Epithelial cell of prostate (primary cell): Measurements from ENCODE around the gene TBC1D19.
"Not testable (repeated sequence)": the region's sequence is repeated elsewhere in the genome, so short reads cannot be mapped to it uniquely, and the experiment has no call there.

ENCODE experiments used
- DNase-seq: peaks from one replicate; pipeline ENCODE4 v3.0.0-alpha.2; 2011; ENCODE audit warnings: low read depth, low spot score
- H3K27ac ChIP-seq: fragments of 450-650 bp; 2 replicates; pipeline ENCODE4 v1.5.1; 2017; ENCODE audit warnings: mild to moderate bottlenecking

TBC1D19 gene

DNA sequence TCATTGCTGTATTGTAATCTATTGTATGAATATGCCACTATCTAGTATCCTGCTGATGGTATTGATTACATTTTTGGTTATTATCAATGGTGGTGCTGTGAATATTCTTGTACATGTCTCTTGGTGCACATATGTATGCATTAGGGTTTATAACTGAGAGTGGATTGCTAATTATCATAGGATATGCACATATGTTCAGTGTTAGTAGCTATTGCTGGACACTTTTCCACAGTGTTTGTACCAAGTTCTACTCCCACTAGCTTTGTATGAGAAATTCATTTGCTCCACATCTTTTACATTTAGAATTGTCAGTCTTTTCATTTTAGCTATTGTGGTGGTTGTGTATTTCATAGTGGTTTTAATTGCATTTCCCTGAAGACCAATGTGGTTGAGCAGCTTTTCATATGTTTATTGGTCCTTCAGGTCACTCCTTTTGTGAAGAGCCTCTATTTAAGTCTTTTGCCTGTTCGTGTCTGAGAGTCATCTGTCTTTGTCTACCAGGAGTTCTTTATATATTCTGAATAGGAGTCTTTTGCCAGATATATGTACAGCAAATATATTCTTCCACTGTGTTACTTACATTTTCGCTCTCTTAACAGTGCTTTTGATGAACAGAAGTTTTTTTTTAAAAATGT, 87.1 kb downstream of the TBC1D19 start:
- no peak overlapping the region for H3K27ac ChIP-seq
- DNase-seq = no peak

GRCh38 chr4:26679040-26679695, 95.3 kb downstream of the TBC1D19 start:
- DNase-seq, H3K27ac ChIP-seq: not testable (repeated sequence)

GRCh38 chr4:26682436-26682835, 98.6 kb downstream of the TBC1D19 start:
- H3K27ac ChIP-seq = no peak overlapping the region
- no peak for DNase-seq

DNA sequence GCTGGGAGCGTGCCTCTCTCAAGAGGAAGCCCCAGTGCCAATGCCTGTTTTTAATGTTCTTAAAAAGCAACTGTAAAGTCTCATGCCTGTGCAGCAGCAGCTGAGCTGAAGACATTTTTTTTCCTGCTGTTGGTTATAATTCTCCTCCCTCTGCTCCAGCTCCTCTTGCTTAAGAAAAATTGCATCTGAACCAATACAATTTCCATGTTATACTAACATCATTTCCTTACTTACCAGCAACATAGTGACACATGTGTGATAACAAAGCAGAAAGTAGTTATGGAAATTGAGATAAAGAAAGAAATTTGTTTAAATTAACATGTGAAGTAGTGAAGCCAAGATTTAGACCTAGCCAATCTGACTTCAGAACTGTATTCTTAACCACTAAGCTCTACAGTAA, 101.4 kb downstream of the TBC1D19 start:
- DNase-seq = no peak
- H3K27ac ChIP-seq = no peak overlapping the region

- no peak overlapping the region for H3K27ac ChIP-seq
- no peak for DNase-seq
These were observed 103.8 kb downstream of the TBC1D19 start for GRCh38 chr4:26687728-26688127.

DNA sequence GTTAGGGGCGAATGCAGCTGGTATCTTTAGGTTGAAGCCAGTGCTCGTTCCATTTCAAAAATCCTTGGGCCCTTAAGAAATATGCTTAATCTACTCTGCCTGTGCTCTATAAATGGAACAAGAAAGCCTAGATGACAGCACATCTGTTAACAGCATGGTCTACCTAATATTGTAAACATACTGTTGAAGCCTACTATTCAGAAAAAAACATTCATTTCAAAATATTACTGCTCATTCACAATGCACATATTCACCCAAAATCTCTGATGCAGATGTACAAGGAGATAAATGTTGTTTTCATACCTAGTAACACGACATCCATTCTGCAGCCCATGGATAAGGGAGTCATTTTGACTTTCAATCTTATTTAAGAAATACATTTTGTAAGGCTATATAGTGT, 106.6 kb downstream of the TBC1D19 start:
- no peak overlapping the region for H3K27ac ChIP-seq

DNA sequence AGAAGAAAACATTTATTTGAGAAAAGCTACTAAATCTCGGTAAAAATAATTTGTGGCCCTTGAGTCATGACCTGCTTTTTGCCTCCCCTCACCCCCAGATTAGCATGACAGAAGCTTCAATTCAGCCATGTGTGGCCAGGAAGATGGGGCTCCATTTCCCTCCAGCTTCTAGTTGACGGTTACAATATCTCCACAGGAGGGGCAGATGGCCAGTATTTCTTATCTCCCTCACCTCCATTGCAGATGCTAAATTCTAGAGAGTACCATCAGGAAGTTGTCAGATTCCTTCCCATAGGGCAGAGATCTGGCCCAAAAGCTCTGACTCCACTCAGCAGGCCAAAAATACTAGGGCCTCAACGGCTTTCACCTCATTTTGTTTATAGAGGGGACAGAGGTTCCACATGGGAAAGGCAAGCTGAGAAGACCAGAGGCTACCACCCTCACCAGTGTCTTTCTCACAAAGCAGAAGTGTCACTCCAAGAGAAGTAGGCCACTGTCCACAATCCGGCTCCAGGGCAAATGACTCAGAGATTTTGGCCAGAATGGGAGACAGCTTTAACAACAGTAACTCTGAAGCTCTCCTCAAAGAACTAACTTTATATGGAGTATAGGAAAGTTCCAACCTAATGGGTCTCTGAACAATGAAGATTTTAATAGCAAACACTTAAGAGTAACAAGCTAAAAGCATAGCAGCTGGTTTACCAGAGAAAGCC, 108.3 kb downstream of the TBC1D19 start:
- DNase-seq = no peak
- H3K27ac ChIP-seq = no peak overlapping the region

More for the DNA sequence above, 106.6 kb downstream of the TBC1D19 start:
- no peak for DNase-seq

DNA sequence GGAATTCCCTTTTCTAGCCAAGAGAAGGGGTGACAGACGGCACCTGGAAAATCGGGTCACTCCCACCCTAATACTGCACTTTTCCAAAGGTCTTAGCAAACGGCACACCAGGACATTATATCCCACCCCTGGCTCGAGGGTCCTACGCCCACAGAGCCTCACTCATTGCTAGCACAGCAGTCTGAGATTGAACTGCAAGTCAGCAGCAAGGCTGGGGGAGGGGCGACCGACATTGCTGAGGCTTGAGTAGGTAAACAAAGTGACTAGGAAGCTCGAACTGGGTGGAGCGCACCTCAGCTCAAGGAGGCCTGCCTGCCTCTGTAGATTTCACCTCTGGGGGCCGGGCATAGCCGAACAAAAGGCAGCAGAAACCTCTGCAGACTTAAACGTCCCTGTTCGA, 110.2 kb downstream of the TBC1D19 start:
- not testable (repeated sequence) for DNase-seq, H3K27ac ChIP-seq

- H3K27ac ChIP-seq = no peak overlapping the region
- DNase-seq = no peak
These were observed 116.2 kb downstream of the TBC1D19 start for GRCh38 chr4:26700110-26700509.

DNA sequence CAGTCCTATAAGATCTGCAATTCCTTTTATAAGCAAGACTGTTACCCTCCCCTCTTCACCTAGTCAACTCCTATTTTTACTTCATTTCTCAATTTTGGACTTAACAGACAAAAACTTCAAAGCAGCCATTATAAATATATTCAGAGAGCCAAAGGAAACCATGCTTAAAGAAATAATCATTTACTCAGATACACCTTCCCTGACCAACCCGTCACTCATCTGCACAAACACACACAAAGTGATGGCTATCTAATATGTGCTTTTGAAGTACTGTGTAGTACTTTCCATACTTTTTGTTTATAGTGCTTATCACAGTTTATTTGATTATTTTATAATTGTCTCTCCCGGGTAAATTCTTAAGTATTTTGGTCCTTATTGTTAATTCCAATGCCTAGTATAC, 117.2 kb downstream of the TBC1D19 start:
- no peak overlapping the region for H3K27ac ChIP-seq
- DNase-seq = no peak

- no peak for DNase-seq
These were observed 117.9 kb downstream of the TBC1D19 start for GRCh38 chr4:26701786-26702227.

DNA sequence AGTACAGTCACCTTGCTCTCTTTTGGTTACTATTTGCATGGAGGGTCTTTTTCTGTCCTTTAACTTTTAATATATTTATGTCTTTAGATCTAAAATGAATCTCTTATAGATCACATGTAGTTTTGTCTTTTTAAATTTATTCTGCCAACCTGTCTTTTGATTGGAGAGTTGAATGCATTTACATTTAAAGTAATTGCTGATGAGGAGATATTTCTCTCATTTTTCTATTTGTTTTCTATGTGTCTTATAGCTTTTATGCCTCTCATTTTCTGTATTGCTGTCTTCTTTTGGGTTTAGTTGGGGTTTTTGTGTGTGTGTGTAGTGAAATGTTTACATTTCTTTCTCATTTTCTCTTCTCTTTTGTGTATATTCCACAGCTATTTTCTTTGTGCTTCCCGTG, 123.5 kb downstream of the TBC1D19 start:
- no peak for DNase-seq
- no peak overlapping the region for H3K27ac ChIP-seq

More at GRCh38 chr4:26701786-26702227, 117.9 kb downstream of the TBC1D19 start:
- H3K27ac ChIP-seq = no peak overlapping the region

DNA sequence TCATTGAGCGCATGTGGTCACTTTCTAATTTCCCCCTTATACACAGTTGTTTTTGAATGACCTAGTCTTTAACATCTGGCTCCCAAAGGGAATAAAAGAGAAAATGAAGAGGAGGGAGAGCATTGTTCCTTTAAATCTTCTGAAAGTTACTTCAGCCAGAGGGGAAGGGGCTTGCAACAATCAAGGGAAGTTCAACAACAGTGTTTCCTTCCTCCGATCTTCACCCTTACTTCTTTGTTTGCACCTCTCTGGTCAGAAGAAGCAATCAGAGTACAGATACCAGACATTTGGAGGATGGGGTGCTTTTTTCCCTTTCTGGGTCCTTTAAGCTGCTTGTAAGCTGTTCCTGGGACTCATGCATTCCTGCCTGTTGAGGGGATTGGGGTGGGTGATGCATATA, 125.4 kb downstream of the TBC1D19 start:
- H3K27ac ChIP-seq = no peak overlapping the region
- DNase-seq = no peak

GRCh38 chr4:26713563-26714151, 129.8 kb downstream of the TBC1D19 start:
- peak; percentile 16 for DNase-seq
- peak overlapping the region; percentile 71 for H3K27ac ChIP-seq

- no peak overlapping the region for H3K27ac ChIP-seq
- DNase-seq = no peak
These were observed 131.9 kb downstream of the TBC1D19 start for GRCh38 chr4:26715636-26716242.

DNA sequence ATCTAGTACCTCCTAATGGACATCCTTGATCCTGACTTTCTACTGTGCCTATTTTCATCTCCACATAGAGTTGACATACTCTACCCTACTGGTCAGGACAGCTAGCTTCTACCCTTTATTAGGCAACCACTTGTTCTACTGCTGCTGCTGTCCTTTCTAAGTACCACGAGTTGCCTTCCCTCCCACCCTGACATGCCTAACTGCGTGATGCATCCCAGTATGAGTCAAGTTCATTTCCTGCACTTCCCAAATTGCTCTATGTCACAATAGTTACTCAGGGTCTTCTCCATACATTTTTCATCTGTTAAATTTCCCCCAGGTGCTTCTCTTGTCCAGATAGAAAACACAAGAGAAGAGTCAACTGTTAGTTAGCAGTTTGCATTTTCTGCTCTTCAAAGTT, 133.4 kb downstream of the TBC1D19 start:
- H3K27ac ChIP-seq = peak overlapping the region; percentile 7
- peak; percentile 22 for DNase-seq

DNA sequence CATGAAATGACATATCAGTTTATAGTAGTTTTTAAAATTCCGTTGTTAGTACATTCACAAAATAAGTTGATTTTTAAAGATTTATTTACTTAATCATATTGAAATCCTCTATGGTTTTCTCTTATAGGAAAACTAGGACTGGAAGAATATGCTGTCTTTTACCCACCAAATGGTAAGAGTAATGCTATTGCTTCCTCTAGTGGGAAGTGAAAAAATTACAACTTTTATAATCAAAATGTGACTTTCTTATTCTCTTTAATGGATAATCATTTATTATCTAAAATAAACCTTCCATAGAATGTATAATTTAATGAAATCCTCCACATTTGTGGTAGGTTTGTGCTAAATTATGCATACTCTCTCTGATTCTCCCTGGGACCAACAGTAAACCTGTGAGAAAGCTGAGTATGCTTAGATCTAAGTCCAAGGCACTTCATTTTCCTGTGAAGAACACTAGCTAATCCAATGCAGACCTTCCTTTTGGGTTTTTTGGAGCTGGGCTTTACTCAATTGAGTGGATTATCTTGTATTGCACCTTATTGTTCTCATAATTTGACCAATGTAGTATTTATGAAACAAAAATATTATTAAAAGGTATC, 136.2 kb downstream of the TBC1D19 start:
- no peak overlapping the region for H3K27ac ChIP-seq
- no peak for DNase-seq

GRCh38 chr4:26721685-26722084, 137.8 kb downstream of the TBC1D19 start:
- DNase-seq = no peak
- no peak overlapping the region for H3K27ac ChIP-seq

DNA sequence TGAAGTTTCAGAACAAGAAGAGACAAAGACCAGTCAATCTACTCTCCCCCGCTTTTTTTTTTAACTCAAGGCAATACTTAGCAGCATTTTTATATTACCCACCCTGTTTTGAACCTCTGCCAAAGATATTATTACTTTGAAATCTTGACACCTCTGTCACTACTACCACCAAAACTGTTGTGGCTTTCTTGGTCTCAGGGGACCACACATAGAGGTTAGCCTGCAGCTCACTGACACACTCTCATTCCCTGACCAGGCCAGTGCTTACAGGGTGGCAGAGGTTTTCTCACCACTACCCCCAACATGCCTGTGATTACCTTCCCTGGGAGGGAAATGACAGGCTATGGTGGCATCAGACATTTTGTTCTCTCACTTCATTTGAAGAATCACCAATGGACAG, 139.3 kb downstream of the TBC1D19 start:
- DNase-seq = no peak
- no peak overlapping the region for H3K27ac ChIP-seq

- H3K27ac ChIP-seq = no peak overlapping the region
- no peak for DNase-seq
These were observed 140.7 kb downstream of the TBC1D19 start for GRCh38 chr4:26724534-26724933.
